K562 (cell line): ENCODE data around the gene TCEA3. TPM values are rescaled to one million over a fixed set of nuclear protein-coding genes. Genes with fewer than 3 reads are reported as not detected.

Experiments
- E2F3 ChIP-seq: fragments of 250-450 bp; sonication (Bioruptor Pico); IDR thresholded peaks from 2 replicates; pipeline ENCODE4 v1.4.0; 2020; ENCODE audit warnings: mild to moderate bottlenecking
- E2F5 ChIP-seq: sonication (generic); formaldehyde crosslinking; IDR thresholded peaks from 2 replicates; pipeline ENCODE4 v1.8.0; 2022; ENCODE audit warnings: mild to moderate bottlenecking, missing genetic modification reagents
- FOXP1 ChIP-seq: sonication (generic); formaldehyde crosslinking; IDR thresholded peaks from 2 replicates; pipeline ENCODE4 v1.8.0; 2022; ENCODE audit warnings: mild to moderate bottlenecking, missing genetic modification reagents
- HMGXB4 ChIP-seq: sonication (generic); formaldehyde crosslinking; IDR thresholded peaks from 2 replicates; pipeline ENCODE4 v1.8.1; 2023; ENCODE audit warnings: mild to moderate bottlenecking, missing genetic modification reagents
- MAFK ChIP-seq: IDR thresholded peaks from 2 replicates; pipeline ENCODE4 v1.6.1; 2011; ENCODE audit warnings: low read length, improper control_type of control experiment
- MYBL2 ChIP-seq, 2 experiments: fragments of 450-650 bp in 1 of 2; sonication (generic) in 1 of 2; formaldehyde crosslinking in 1 of 2; IDR thresholded peaks; 2 replicates each; pipeline versions ENCODE4 v1.6.1 to v1.8.1; 2017 to 2022; ENCODE audit warnings: borderline replicate concordance in 1 of 2, inconsistent platforms in 1 of 2, low read depth in 1 of 2, mild to moderate bottlenecking in 1 of 2, missing genetic modification reagents in 1 of 2, moderate library complexity in 1 of 2
- RAD51 ChIP-seq: fragments of 450-650 bp; IDR thresholded peaks from 2 replicates; pipeline ENCODE4 v1.7.1; 2016; ENCODE audit warnings: low read depth, mild to moderate bottlenecking, borderline replicate concordance
- RCOR1 ChIP-seq, 2 experiments: IDR thresholded peaks; 2 replicates each; pipeline ENCODE4 v1.6.1; 2012; ENCODE audit warnings: low read depth in 2 of 2, low read length in 2 of 2, borderline replicate concordance in 1 of 2, improper control_type of control experiment in 1 of 2
- RHOXF2B ChIP-seq: fragments of 250-450 bp; sonication (Bioruptor Pico); conservative IDR thresholded peaks from 2 replicates; pipeline ENCODE4 v1.5.1; 2021
- TRIM24 ChIP-seq, 2 experiments: fragments of 450-650 bp; IDR thresholded peaks; 2 replicates each; pipeline ENCODE4 v1.6.1; 2016
- ZBTB40 ChIP-seq, 2 experiments: fragments of 450-650 bp in 1 of 2; sonication (generic) in 1 of 2; formaldehyde crosslinking in 1 of 2; IDR thresholded peaks; 2 replicates each; pipeline versions ENCODE4 v1.7.1 to v1.9.0; 2016 to 2022; ENCODE audit warnings: inconsistent platforms in 1 of 2, mild to moderate bottlenecking in 1 of 2, missing genetic modification reagents in 1 of 2
- ZNF277 ChIP-seq: fragments of 250-450 bp; sonication (Bioruptor Pico); IDR thresholded peaks from 2 replicates; pipeline ENCODE4 v1.8.0; 2022; ENCODE audit warnings: inconsistent platforms, mild to moderate bottlenecking, moderate library complexity, borderline replicate concordance
- polyA plus RNA-seq, 8 experiments: library from polyadenylated mRNA; depleted of rRNA in 4 of 8; stranded (reverse) in 5 of 8; unstranded in 3 of 8; fragments of >200 nt; fragmentation: Nextera tagmentation in 2 of 8; fragmentation: Illumina TruSeq in 1 of 8; extraction: Ambion mirVana in 2 of 8; extraction: Trizol in 1 of 8; gene quantifications; 2 replicates each; pipeline versions ENCODE4 v1.2.1 to v1.2.3, GENCODE V29; 2011 to 2014; ENCODE audit warnings: inconsistent platforms in 1 of 8, missing spikeins in 1 of 8
- total RNA-seq, 7 experiments: library from RNA; depleted of rRNA in 6 of 7; stranded (reverse); fragments of >200 nt in 6 of 7; fragmentation: Illumina TruSeq in 2 of 7; extraction: Trizol in 2 of 7; gene quantifications; 2 replicates each; pipeline versions ENCODE4 v1.2.1 to v1.2.3, GENCODE V29; 2011 to 2021; ENCODE audit warnings: low replicate concordance in 1 of 7

The TCEA3 gene
- total and polyA plus RNA-seq, 9 of the 15 experiments (the other 6 are each of a cell fraction or from before 2014, with no cell fraction given): 0.03 to 0.55 (median 0.36) TPM

- TF ChIP-seq E2F3 (peak; percentile 89), RAD51 (0 out of 2 replicates have a peak, but pooled peaks have one; percentile 8), RCOR1 (IDR thresholded peaks at IDR 0.05; ENCODE audit: borderline replicate concordance in 1 of 2, low read depth in 2 of 2, low read length in 2 of 2) (peak in 1 of 2 experiments; percentile 49; a peak in 1 of 4 replicates), MAFK (peak; percentile 21; the same call in 1 of the 2 replicates), FOXP1 (CRISPR knock-in tag) (0 out of 2 replicates have a peak, but pooled peaks have one; percentile 51), RHOXF2B (CRISPR knock-in tag) (no peak), HMGXB4 (peak; percentile 52; the same call in 1 of the 2 replicates), TRIM24 (IDR thresholded peaks at IDR 0.05) (no peak), MYBL2 (IDR thresholded peaks at IDR 0.05; ENCODE audit: low read depth) (peak; percentile 64), MYBL2 (CRISPR knock-in tag; IDR thresholded peaks at IDR 0.05; ENCODE audit: borderline replicate concordance) (no peak), E2F5 (CRISPR knock-in tag) (0 out of 2 replicates have a peak, but pooled peaks have one; percentile 15), ZBTB40 (IDR thresholded peaks at IDR 0.05) (no peak), ZBTB40 (CRISPR knock-in tag; IDR thresholded peaks at IDR 0.05) (no peak), ZNF277 (CRISPR knock-in tag) (no peak)
Measured at GRCh38 chr1:23343221-23344110, 81.1 kb downstream of the TCEA3 start (continued).
